ENCODE measurements around the gene KCNK5. TPM values are rescaled to one million over a fixed set of nuclear protein-coding genes. Genes with fewer than 3 reads are reported as not detected.

Gene KCNK5
- total and polyA plus RNA-seq, 2 donors (not counting 3 experiments of a cell fraction or from before 2014, with no cell fraction given), result not detected

DNA sequence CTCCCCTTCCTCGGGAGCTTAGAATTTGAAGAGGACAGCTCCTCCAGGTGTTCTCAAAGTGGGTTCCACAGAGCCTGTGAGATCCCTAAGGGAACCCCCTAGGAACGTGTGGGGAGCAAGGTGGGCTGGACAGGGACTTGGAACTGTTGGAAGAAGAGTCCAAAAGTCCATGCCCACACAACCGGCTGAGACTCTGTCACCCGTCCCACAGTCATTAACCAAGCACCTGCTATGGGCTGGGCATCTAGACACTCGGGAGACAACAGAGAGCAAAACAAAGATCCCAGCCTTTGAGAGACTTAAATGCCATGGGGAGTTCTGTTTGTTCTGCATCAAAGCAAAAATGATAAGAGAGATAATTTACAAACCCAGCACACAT, 62.4 kb downstream of the KCNK5 start:
- Histone ChIP-seq H3K4me2 (ENCODE audit: insufficient read depth, low read length) (no peak overlapping the region), H3K4me1 (ENCODE audit: control insufficient read depth, extremely low read depth, insufficient read depth, low read length) (no peaks in the 10 kb centered on the region), H2AFZ (ENCODE audit: low read depth, low read length) (no peak overlapping the region), H3K36me3 (ENCODE audit: control insufficient read depth in 2 of 2, extremely low read depth in 1 of 2, insufficient read depth in 2 of 2, low read length in 2 of 2) (no peaks in the 10 kb centered on the region), H3K4me3 (replicated peaks in 1 of 3; ENCODE audit: insufficient read depth in 1 of 3, low read depth in 1 of 3, low read length in 3 of 3) (no peak overlapping the region), H3K9ac (replicated peaks; ENCODE audit: extremely low read depth, insufficient read depth, low read length) (no peak overlapping the region), H3K9me3 (replicated peaks; ENCODE audit: control insufficient read depth, insufficient read depth, low read length) (no peaks in the 10 kb centered on the region), H3K27ac (ENCODE audit: insufficient read depth, low read depth, low read length) (no peak overlapping the region), H3K27me3 (ENCODE audit: control insufficient read depth in 2 of 2, insufficient read depth in 2 of 2, low read length in 2 of 2) (no peaks in the 10 kb centered on the region), H4K20me1 (replicated peaks; ENCODE audit: control insufficient read depth, extremely low read depth, insufficient read depth, low read length) (no peaks in the 10 kb centered on the region), H3K79me2 (ENCODE audit: control insufficient read depth, insufficient read depth, low read length) (no peaks in the 10 kb centered on the region), H3K9me1 (replicated peaks; ENCODE audit: control insufficient read depth, extremely low read depth, insufficient read depth, low read length) (no peaks in the 10 kb centered on the region)
- DNase-seq (ENCODE audit: low read depth, low spot score), result no peak
- ChIA-PET POLR2A (no interaction called here), CTCF (interaction anchor here (0.8 to 8.3 kb wide), 5 partner anchors 16 to 294 kb away, joined by 3 to 223 read pairs (median 3); no protein-coding TSS in a partner anchor)
- no TSS peak for BruUV-seq (replicated peaks)
- intact Hi-C loops (cut with micrococcal nuclease) (loop anchor here (1.0 kb wide), 3 partner anchors 136 to 295 kb away; no protein-coding TSS in a partner anchor), dilution Hi-C loops (cut with MboI; ENCODE audit: extremely low pct_ligation_motif_present, low sequenced_read_pairs) (no loop called here)
- FAIRE-seq, result no peak
- no peak for TF ChIP-seq JUN (IDR thresholded peaks at IDR 0.05; ENCODE audit: borderline replicate concordance, insufficient read depth, insufficient read length, low read depth)
- TF ChIP-seq, protein P1, sequence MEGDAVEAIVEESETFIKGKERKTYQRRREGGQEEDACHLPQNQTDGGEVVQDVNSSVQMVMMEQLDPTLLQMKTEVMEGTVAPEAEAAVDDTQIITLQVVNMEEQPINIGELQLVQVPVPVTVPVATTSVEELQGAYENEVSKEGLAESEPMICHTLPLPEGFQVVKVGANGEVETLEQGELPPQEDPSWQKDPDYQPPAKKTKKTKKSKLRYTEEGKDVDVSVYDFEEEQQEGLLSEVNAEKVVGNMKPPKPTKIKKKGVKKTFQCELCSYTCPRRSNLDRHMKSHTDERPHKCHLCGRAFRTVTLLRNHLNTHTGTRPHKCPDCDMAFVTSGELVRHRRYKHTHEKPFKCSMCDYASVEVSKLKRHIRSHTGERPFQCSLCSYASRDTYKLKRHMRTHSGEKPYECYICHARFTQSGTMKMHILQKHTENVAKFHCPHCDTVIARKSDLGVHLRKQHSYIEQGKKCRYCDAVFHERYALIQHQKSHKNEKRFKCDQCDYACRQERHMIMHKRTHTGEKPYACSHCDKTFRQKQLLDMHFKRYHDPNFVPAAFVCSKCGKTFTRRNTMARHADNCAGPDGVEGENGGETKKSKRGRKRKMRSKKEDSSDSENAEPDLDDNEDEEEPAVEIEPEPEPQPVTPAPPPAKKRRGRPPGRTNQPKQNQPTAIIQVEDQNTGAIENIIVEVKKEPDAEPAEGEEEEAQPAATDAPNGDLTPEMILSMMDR (IDR thresholded peaks at IDR 0.05; ENCODE audit: extremely low read depth in 1 of 2, insufficient read depth in 1 of 2, low read depth in 1 of 2, low read length in 2 of 2), result no peak
- TF ChIP-seq FOS (IDR thresholded peaks at IDR 0.05; ENCODE audit: borderline replicate concordance, insufficient read depth, low read length), result no peak
- no peak for TF ChIP-seq GATA2 (IDR thresholded peaks at IDR 0.05; ENCODE audit: insufficient read depth, insufficient read length, low read depth, low read length)
- TF ChIP-seq POLR2A (IDR thresholded peaks at IDR 0.05; ENCODE audit: low read depth, low read length), result no peak
- TF ChIP-seq EZH2 (IDR thresholded peaks at IDR 0.05; ENCODE audit: borderline replicate concordance, low read depth, low read length, severe bottlenecking), result no peak
- no peak for TF ChIP-seq MYC (IDR thresholded peaks at IDR 0.05; ENCODE audit: low read depth, low read length)
- TF ChIP-seq, protein P2, sequence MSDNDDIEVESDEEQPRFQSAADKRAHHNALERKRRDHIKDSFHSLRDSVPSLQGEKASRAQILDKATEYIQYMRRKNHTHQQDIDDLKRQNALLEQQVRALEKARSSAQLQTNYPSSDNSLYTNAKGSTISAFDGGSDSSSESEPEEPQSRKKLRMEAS (IDR thresholded peaks at IDR 0.05; ENCODE audit: insufficient read depth, insufficient read length), result no peak
- no peak for TF ChIP-seq POLR2AphosphoS5 (IDR thresholded peaks at IDR 0.05; ENCODE audit: insufficient read depth, low read depth, low read length)
